B cell (primary cell): ENCODE results near the gene FAM162A. TPM values are rescaled to one million over a fixed set of nuclear protein-coding genes. Genes with fewer than 3 reads are reported as not detected.

ENCODE experiments used
- ATAC-seq: fragments of 200-7000 bp; cut with Tn5 transposase; one replicate; pipeline ENCODE4 v1.10.0; 2021; ENCODE audit warnings: low read depth, mild to moderate bottlenecking, moderate number of reproducible peaks, moderate library complexity
- CTCF ChIA-PET: fragments of 350-600 bp; sonication (Branson Sonifier 250); formaldehyde crosslinking; loops from one replicate; lab custom pipeline; 2021; ENCODE audit warnings: antibody characterized with exemption, inconsistent platforms; lab: Charles Lee
- POLR2A ChIA-PET: fragments of 350-600 bp; sonication (Branson Sonifier 250); formaldehyde crosslinking; loops from one replicate; lab custom pipeline; 2021; ENCODE audit warnings: antibody characterized with exemption; lab: Charles Lee
- DNase-seq: peaks from one replicate; pipeline ENCODE4 v3.0.0; 2013
- H2AFZ ChIP-seq: 2 replicates; pipeline ENCODE4 v1.6.1; 2012; ENCODE audit warnings: mild to moderate bottlenecking, low read depth, low read length; ENCODE audit not compliant: insufficient read depth, poor library complexity, severe bottlenecking
- H3K27ac ChIP-seq, 2 donors: 1 replicate in 1 of 2; 2 replicates in 1 of 2; pipeline ENCODE4 v1.5.1; 2012 to 2013; ENCODE audit warnings: low read length in 2 of 2, mild to moderate bottlenecking in 2 of 2, moderate library complexity in 1 of 2
- H3K27me3 ChIP-seq, 4 experiments: fragments of 200-600 bp in 1 of 4; sonication (generic) in 1 of 4; replicated peaks in 1 of 4; 1 replicate in 2 of 4; 2 replicates in 2 of 4; pipeline versions ENCODE4 v1.6.1 to v1.7.0; 2013 to 2016; ENCODE audit warnings: low read length in 3 of 4, mild to moderate bottlenecking in 2 of 4, mixed read lengths in 1 of 4, moderate library complexity in 1 of 4; ENCODE audit not compliant: insufficient read depth in 4 of 4, control insufficient read depth in 3 of 4; ENCODE audit errors: control extremely low read depth in 1 of 4
- H3K36me3 ChIP-seq, 2 experiments: replicated peaks in 1 of 2; 1 replicate in 1 of 2; 2 replicates in 1 of 2; pipeline versions ENCODE4 v1.6.1 to v1.7.1; 2013; ENCODE audit warnings: low read length in 1 of 2; ENCODE audit not compliant: insufficient read depth in 2 of 2, control insufficient read depth in 1 of 2; ENCODE audit errors: control extremely low read depth in 1 of 2, extremely low read depth in 1 of 2
- H3K4me1 ChIP-seq, 2 donors: fragments of 200-600 bp in 1 of 2; sonication (generic) in 1 of 2; 1 replicate in 1 of 2; 2 replicates in 1 of 2; pipeline versions ENCODE4 v1.5.1 to v1.6.1; 2013 to 2017; ENCODE audit warnings: low read length in 2 of 2; ENCODE audit not compliant: control insufficient read depth in 2 of 2, insufficient read depth in 2 of 2
- H3K4me2 ChIP-seq: replicated peaks from 2 replicates; pipeline ENCODE3; 2012; ENCODE audit warnings: mild to moderate bottlenecking, low read depth, low read length; ENCODE audit not compliant: poor library complexity, severe bottlenecking
- H3K4me3 ChIP-seq, 5 experiments: fragments of 200-600 bp in 1 of 5; sonication (generic) in 1 of 5; 1 replicate in 3 of 5; 2 replicates in 2 of 5; pipeline versions ENCODE4 v1.5.1 to v1.7.0; 2011 to 2016; ENCODE audit warnings: low read length in 4 of 5, mild to moderate bottlenecking in 4 of 5, low read depth in 2 of 5, control low read depth in 1 of 5, moderate library complexity in 1 of 5; ENCODE audit not compliant: insufficient read depth in 1 of 5; ENCODE audit errors: control extremely low read depth in 1 of 5, extremely low read depth in 1 of 5
- H3K79me2 ChIP-seq: fragments of 200-600 bp; sonication (generic); one replicate; pipeline ENCODE4 v1.6.0; 2016; ENCODE audit warnings: low read length; ENCODE audit not compliant: control insufficient read depth, insufficient read depth
- H3K9ac ChIP-seq: fragments of 200-600 bp; sonication (generic); 2 replicates; pipeline ENCODE4 v1.6.1; 2017; ENCODE audit warnings: mild to moderate bottlenecking, low read length, moderate library complexity
- H3K9me3 ChIP-seq, 3 donors: one replicate each; pipeline versions ENCODE4 v1.6.1 to v1.7.1; 2013; ENCODE audit warnings: low read length in 2 of 3; ENCODE audit not compliant: control insufficient read depth in 2 of 3, insufficient read depth in 1 of 3; ENCODE audit errors: control extremely low read depth in 1 of 3
- H4K20me1 ChIP-seq: 2 replicates; pipeline ENCODE4 v1.6.0; 2012; ENCODE audit warnings: mild to moderate bottlenecking, low read length; ENCODE audit not compliant: insufficient read depth, control insufficient read depth, poor library complexity, severe bottlenecking
- H3K27ac Mint-ChIP-seq: one replicate; pipeline ENCODE4 v1.8.0; 2021; ENCODE audit warnings: mixed read lengths
- H3K27me3 Mint-ChIP-seq: one replicate; pipeline ENCODE4 v1.8.0; 2021; ENCODE audit warnings: mixed read lengths
- H3K4me1 Mint-ChIP-seq: one replicate; pipeline ENCODE4 v1.8.0; 2021; ENCODE audit warnings: mixed read lengths
- H3K4me3 Mint-ChIP-seq: one replicate; pipeline ENCODE4 v1.8.0; 2021; ENCODE audit warnings: mixed read lengths
- H3K9me3 Mint-ChIP-seq: one replicate; pipeline ENCODE4 v1.8.0; 2022; ENCODE audit warnings: mixed read lengths; ENCODE audit not compliant: insufficient read depth
- CTCF ChIP-seq: fragments of 200-600 bp; IDR thresholded peaks from one replicate; pipeline ENCODE4 v1.8.0; 2022; ENCODE audit warnings: antibody characterized with exemption, mild to moderate bottlenecking
- EZH2 ChIP-seq: IDR thresholded peaks from 2 replicates; pipeline ENCODE4 v1.6.1; 2012; ENCODE audit warnings: borderline replicate concordance, low read depth, mild to moderate bottlenecking, moderate library complexity, low read length; ENCODE audit not compliant: insufficient read depth, poor library complexity, severe bottlenecking
- WGBS: methylation state at CpG from one replicate; pipeline ENCODE4 v1.1.5; 2013; ENCODE audit warnings: missing lambda C conversion rate; ENCODE audit not compliant: insufficient coverage; 5-methylcytosine and 5-hydroxymethylcytosine counted together
- intact Hi-C: fragments of 100-400 bp; cut with micrococcal nuclease; formaldehyde crosslinking; loops from one replicate; pipeline ENCODE4 v1.10.0; 2022
- polyA plus RNA-seq: library from polyadenylated mRNA; depleted of rRNA; stranded (reverse); fragments of >200 nt; gene quantifications from 2 replicates; pipeline ENCODE4 v1.2.3, GENCODE V29; 2012
- total RNA-seq, 2 donors: library from RNA; stranded (reverse); fragments of 120-200 nt in 1 of 2; gene quantifications; 1 replicate in 1 of 2; 2 replicates in 1 of 2; pipeline versions ENCODE4 v1.2.3 to v1.2.4, GENCODE V29; 2013 to 2022

The FAM162A gene
- total and polyA plus RNA-seq, 2 donors (not counting 1 experiment from before 2014, with no cell fraction given): 10.9 to 17.5 TPM

- no peak overlapping the region for H2AFZ ChIP-seq
- no peaks in the 10 kb centered on the region for H3K27me3 ChIP-seq
- Mint-ChIP-seq H3K27ac (no peak overlapping the region), H3K4me3 (no peak overlapping the region), H3K27me3 (no peaks in the 10 kb centered on the region), H3K9me3 (no peaks in the 10 kb centered on the region), H3K4me1 (peaks cover 12% of the 10 kb centered on the region)
- CTCF ChIA-PET: no interaction called here
- H3K27ac ChIP-seq: no peak overlapping the region
- 100% methylated on average over 1 of the region's 4 CpGs for WGBS
- H4K20me1 ChIP-seq: no peaks in the 10 kb centered on the region
- ATAC-seq (no peak), DNase-seq (no peak)
- peaks cover 40% of the 10 kb centered on the region for H3K79me2 ChIP-seq
- peaks cover 0 to 3% of the 10 kb centered on the region in 2 experiments for H3K36me3 ChIP-seq
- no peak overlapping the region for H3K4me3 ChIP-seq
- intact Hi-C loops: no loop called here
- peaks cover 6 to 7% of the 10 kb centered on the region in 2 donors for H3K4me1 ChIP-seq
- no peak overlapping the region for H3K9ac ChIP-seq
- H3K4me2 ChIP-seq: no peak overlapping the region
- TF ChIP-seq CTCF (no peak), EZH2 (no peak)
- POLR2A ChIA-PET: no interaction called here
- no peaks in the 10 kb centered on the region for H3K9me3 ChIP-seq
Measured at GRCh38 chr3:122377975-122378374, 6.0 kb upstream of the FAM162A start.

GRCh38 chr3:122382888-122383666, 905 bp upstream of the FAM162A start, which contains the start of gene MIX23:
MIX23 (minus strand) TSS chr3:122383231; CDS start chr3:122383224, 7 bp downstream.
- Histone ChIP-seq H3K36me3 (peaks cover 0 to 3% of the 10 kb centered on the region in 2 experiments), H3K9ac (peak within 1 kb of the TSS; percentile 80), H2AFZ (peak within 1 kb of the TSS; percentile 90), H3K9me3 (no peaks in the 10 kb centered on the region), H3K79me2 (peaks cover 27% of the 10 kb centered on the region), H3K4me1 (peaks cover 11 to 15% of the 10 kb centered on the region in 2 donors), H3K27me3 (no peaks in the 10 kb centered on the region), H3K4me2 (peak within 1 kb of the TSS; percentile 86), H3K27ac (peak within 1 kb of the TSS; percentile 82 to 83), H4K20me1 (no peaks in the 10 kb centered on the region), H3K4me3 (peak within 1 kb of the TSS; percentile 75 to 95 (median 86))
- 0% methylated on average over 24 of the region's 31 CpGs for WGBS
- TF ChIP-seq EZH2: no peak
- TF ChIP-seq CTCF: no peak
- H3K4me1 Mint-ChIP-seq: peaks cover 30% of the 10 kb centered on the region
- peak within 1 kb of the TSS; percentile 94 for H3K27ac Mint-ChIP-seq
- POLR2A ChIA-PET: interaction anchor here (1.2 to 2.2 kb wide), 4 partner anchors 26 to 411 kb away, joined by 5 to 25 read pairs (median 7); partner anchors contain the start of genes HSPBAP1, KPNA1 and WDR5B
- CTCF ChIA-PET: interaction anchor here (1.1 to 4.0 kb wide), 4 partner anchors 10 to 75 kb away, joined by 3 to 38 read pairs (median 10); partner anchors contain the start of gene WDR5B
- peak within 1 kb of the TSS; percentile 93 for H3K4me3 Mint-ChIP-seq
- DNase-seq (peak; percentile 88), ATAC-seq (peak; percentile 48)
- no peaks in the 10 kb centered on the region for H3K27me3 Mint-ChIP-seq
- no peaks in the 10 kb centered on the region for H3K9me3 Mint-ChIP-seq
- intact Hi-C loops: loop anchor here (5.0 kb wide), 2 partner anchors 819 to 1786 kb away; partner anchors contain the start of genes NDUFB4 and SEC22A
